Measurements from ENCODE around the gene OTOA. TPM values are rescaled to one million over a fixed set of nuclear protein-coding genes. Genes with fewer than 3 reads are reported as not detected.

Gene OTOA
- total and polyA plus RNA-seq, 2 of the 8 experiments (the other 6 are each of a cell fraction or from before 2014, with no cell fraction given) = 0.06 to 0.32 TPM

GRCh38 chr16:21685034-21685455 is 21.3 kb downstream of the OTOA start (continued):
- TF ChIP-seq MAFK (IDR thresholded peaks at IDR 0.05; ENCODE audit: low read depth, low read length) (no peak), SIN3A (conservative IDR thresholded peaks at IDR 0.05 in 1 of 2, IDR thresholded peaks at IDR 0.05 in 1 of 2; ENCODE audit: low read depth in 1 of 2, low read length in 2 of 2) (peak; percentile 64 to 76; a peak in 1 of 4 replicates), SP2 (IDR thresholded peaks at IDR 0.05; ENCODE audit: low read length) (no peak)

Data from H1 (cell line).